Esophagus muscularis mucosa (tissue), 4 donors: ENCODE data around the gene BMP8A. TPM values are rescaled to one million over a fixed set of nuclear protein-coding genes. Genes with fewer than 3 reads are reported as not detected.
A peak's percentile ranks its signal among the peaks of the same experiment; 100 is the strongest.
"Not testable (repeated sequence)": the region's sequence is repeated elsewhere in the genome, so short reads cannot be mapped to it uniquely, and the experiment has no call there.

Experiments used
- DNase-seq: peaks from one replicate; pipeline ENCODE4 v3.0.0-alpha.2; 2017; ENCODE audit errors: extremely low spot score
- H3K27ac ChIP-seq, 4 donors: fragments of 200-600 bp; sonication (generic); replicated peaks in 1 of 4; 1 replicate in 3 of 4; 2 replicates in 1 of 4; pipeline ENCODE4 v1.5.1; 2016 to 2019; ENCODE audit warnings: mild to moderate bottlenecking in 1 of 4
- H3K27me3 ChIP-seq, 4 donors: fragments of 200-600 bp; sonication (generic); one replicate each; pipeline versions ENCODE4 v1.5.1 to v1.6.0; 2016 to 2019
- H3K36me3 ChIP-seq, 4 donors: fragments of 200-600 bp; sonication (generic); one replicate each; pipeline ENCODE4 v1.5.1; 2016 to 2019
- H3K4me1 ChIP-seq, 4 donors: fragments of 200-600 bp; sonication (generic); one replicate each; pipeline ENCODE4 v1.5.1; 2016 to 2019
- H3K4me3 ChIP-seq, 4 donors: fragments of 200-600 bp; sonication (generic); 1 replicate in 2 of 4; 2 replicates in 2 of 4; pipeline ENCODE4 v1.5.1; 2016 to 2019; ENCODE audit warnings: mild to moderate bottlenecking in 4 of 4, moderate library complexity in 1 of 4
- H3K9me3 ChIP-seq, 4 donors: fragments of 200-600 bp; sonication (generic); 1 replicate in 3 of 4; 2 replicates in 1 of 4; pipeline ENCODE4 v1.5.1; 2016 to 2019
- CTCF ChIP-seq, 3 experiments: fragments of 200-600 bp in 2 of 3; fragments of 450-650 bp in 1 of 3; sonication (generic) in 2 of 3; IDR thresholded peaks; one replicate each; pipeline ENCODE4 v1.5.1; 2017 to 2019; ENCODE audit warnings: antibody characterized with exemption in 3 of 3, mild to moderate bottlenecking in 2 of 3, moderate library complexity in 1 of 3
- EP300 ChIP-seq: sonication (generic); formaldehyde crosslinking; IDR thresholded peaks from one replicate; pipeline ENCODE4 v1.6.1; 2017; ENCODE audit warnings: antibody characterized with exemption
- POLR2A ChIP-seq: fragments of 450-650 bp; IDR thresholded peaks from one replicate; pipeline ENCODE4 v1.6.1; 2017; ENCODE audit warnings: antibody characterized with exemption, moderate library complexity, mild to moderate bottlenecking, low read depth
- POLR2AphosphoS5 ChIP-seq, 2 donors: sonication (generic); formaldehyde crosslinking; IDR thresholded peaks; one replicate each; pipeline ENCODE4 v1.6.1; 2017; ENCODE audit warnings: antibody characterized with exemption in 2 of 2
- WGBS: methylation state at CpG from one replicate; pipeline ENCODE4 v1.1.5; 2018; 5-methylcytosine and 5-hydroxymethylcytosine counted together
- intact Hi-C: fragments of 100-400 bp; cut with DNase I; formaldehyde crosslinking; loops from one replicate; pipeline ENCODE4 v1.15.1; 2023
- total RNA-seq, 4 donors: library from RNA; depleted of rRNA; stranded (reverse); fragments of >200 nt; gene quantifications; one replicate each; pipeline versions ENCODE4 v1.1.0 to v1.2.1, GENCODE V29; 2016

Gene BMP8A
- total RNA-seq, 4 donors from 2014 or later: 0.99 to 3.0 (median 2.2) TPM

GRCh38 chr1:39488012-39488545 lies 3.4 kb upstream of the BMP8A start:
- WGBS: 96% methylated on average over 5 of the region's 5 CpGs
- H3K27ac ChIP-seq: no peak overlapping the region
- intact Hi-C loops: no loop called here

GRCh38 chr1:39488793-39489566 lies 2.5 kb upstream of the BMP8A start:
- H3K4me1 ChIP-seq: peaks cover 6 to 26% (median 19%) of the 10 kb centered on the region in 4 donors
- DNase-seq: no peak
- H3K36me3 ChIP-seq: peaks cover 31 to 46% (median 39%) of the 10 kb centered on the region in 4 donors
- no peak overlapping the region for H3K27ac ChIP-seq
- no peak overlapping the region for H3K4me3 ChIP-seq
- TF ChIP-seq POLR2A (no peak), CTCF (IDR thresholded peaks at IDR 0.05) (no peak), POLR2AphosphoS5 (IDR thresholded peaks at IDR 0.05) (no peak), EP300 (no peak)
- H3K9me3 ChIP-seq: no peaks in the 10 kb centered on the region
- intact Hi-C loops: no loop called here
- peaks cover 0 to 38% (median 8%) of the 10 kb centered on the region in 4 donors for H3K27me3 ChIP-seq
- 53% methylated on average over 7 of the region's 7 CpGs for WGBS

More at GRCh38 chr1:39488012-39488545, 3.4 kb upstream of the BMP8A start:
- TF ChIP-seq CTCF (IDR thresholded peaks at IDR 0.05) (no peak), POLR2A (no peak), EP300 (no peak), POLR2AphosphoS5 (IDR thresholded peaks at IDR 0.05) (no peak)
- peaks cover 0 to 29% (median 8%) of the 10 kb centered on the region in 4 donors for H3K27me3 ChIP-seq
- no peaks in the 10 kb centered on the region for H3K9me3 ChIP-seq
- H3K4me3 ChIP-seq: no peak overlapping the region
- peaks cover 6 to 26% (median 19%) of the 10 kb centered on the region in 4 donors for H3K4me1 ChIP-seq
- H3K36me3 ChIP-seq: peaks cover 31 to 55% (median 48%) of the 10 kb centered on the region in 4 donors
- DNase-seq: no peak

- WGBS: 69% methylated on average over 13 of the region's 13 CpGs
- Histone ChIP-seq H3K36me3 (peaks cover 28 to 39% (median 34%) of the 10 kb centered on the region in 4 donors), H3K4me1 (peaks cover 6 to 24% (median 19%) of the 10 kb centered on the region in 4 donors), H3K9me3 (no peaks in the 10 kb centered on the region), H3K4me3 (no peak overlapping the region), H3K27me3 (peaks cover 0 to 45% (median 8%) of the 10 kb centered on the region in 4 donors), H3K27ac (no peak overlapping the region)
- intact Hi-C loops: no loop called here
- no peak for DNase-seq
- no peak for TF ChIP-seq POLR2A
- no peak for TF ChIP-seq EP300
- TF ChIP-seq POLR2AphosphoS5 (IDR thresholded peaks at IDR 0.05): no peak
- no peak for TF ChIP-seq CTCF (IDR thresholded peaks at IDR 0.05)
These were observed 1.7 kb upstream of the BMP8A start for GRCh38 chr1:39489567-39490239.

GRCh38 chr1:39490596-39491145 lies 765 bp upstream of the BMP8A start:
- Histone ChIP-seq H3K4me3 (peak overlapping the region; percentile 51 to 62 (median 54)), H3K4me1 (peaks cover 6 to 21% (median 16%) of the 10 kb centered on the region in 4 donors), H3K27me3 (peaks cover 0 to 49% (median 8%) of the 10 kb centered on the region in 4 donors), H3K27ac (no peak overlapping the region), H3K36me3 (peaks cover 18 to 29% (median 24%) of the 10 kb centered on the region in 4 donors), H3K9me3 (no peaks in the 10 kb centered on the region)
- intact Hi-C loops: no loop called here
- no peak for TF ChIP-seq CTCF (IDR thresholded peaks at IDR 0.05)
- TF ChIP-seq POLR2AphosphoS5 (IDR thresholded peaks at IDR 0.05): no peak
- TF ChIP-seq EP300: no peak
- TF ChIP-seq POLR2A: no peak
- WGBS: 36% methylated on average over 11 of the region's 32 CpGs
- DNase-seq: no peak

GRCh38 chr1:39492118-39493042 lies 944 bp downstream of the BMP8A start:
- Histone ChIP-seq H3K4me1 (peaks cover 6 to 21% (median 16%) of the 10 kb centered on the region in 4 donors), H3K27me3 (peaks cover 0 to 50% (median 8%) of the 10 kb centered on the region in 4 donors), H3K36me3 (peaks cover 2 to 12% (median 7%) of the 10 kb centered on the region in 4 donors), H3K4me3 (peak overlapping the region; percentile 51 to 62 (median 54))
- intact Hi-C loops, H3K9me3 ChIP-seq, DNase-seq, H3K27ac ChIP-seq: not testable (repeated sequence)
- WGBS: 73% methylated on average over 10 of the region's 67 CpGs

- DNase-seq, H3K4me3 ChIP-seq, H3K36me3 ChIP-seq, H3K9me3 ChIP-seq, intact Hi-C loops, H3K27ac ChIP-seq: not testable (repeated sequence)
- Histone ChIP-seq H3K4me1 (peaks cover 6 to 28% (median 19%) of the 10 kb centered on the region in 4 donors), H3K27me3 (peaks cover 0 to 59% (median 8%) of the 10 kb centered on the region in 4 donors)
- 88% methylated on average over 8 of the region's 13 CpGs for WGBS
These were observed 1.8 kb downstream of the BMP8A start for GRCh38 chr1:39493043-39493810.
